HL-60 (cell line): ENCODE data around the gene CRB1.

Experiments used
- GABPA ChIP-seq: IDR thresholded peaks from 2 replicates; pipeline ENCODE4 v1.6.1; 2012; ENCODE audit warnings: low read depth
- TF ChIP-seq, protein P1 (sequence below): IDR thresholded peaks from 2 replicates; pipeline ENCODE4 v1.6.1; 2012; ENCODE audit warnings: low read depth; ENCODE audit not compliant: insufficient replicate concordance
- TF ChIP-seq, protein P2 (sequence below): IDR thresholded peaks from one replicate; pipeline ENCODE4 v1.5.1; 2011; ENCODE audit warnings: low read length, control low read depth, inconsistent platforms; ENCODE audit not compliant: insufficient read depth

DNA sequence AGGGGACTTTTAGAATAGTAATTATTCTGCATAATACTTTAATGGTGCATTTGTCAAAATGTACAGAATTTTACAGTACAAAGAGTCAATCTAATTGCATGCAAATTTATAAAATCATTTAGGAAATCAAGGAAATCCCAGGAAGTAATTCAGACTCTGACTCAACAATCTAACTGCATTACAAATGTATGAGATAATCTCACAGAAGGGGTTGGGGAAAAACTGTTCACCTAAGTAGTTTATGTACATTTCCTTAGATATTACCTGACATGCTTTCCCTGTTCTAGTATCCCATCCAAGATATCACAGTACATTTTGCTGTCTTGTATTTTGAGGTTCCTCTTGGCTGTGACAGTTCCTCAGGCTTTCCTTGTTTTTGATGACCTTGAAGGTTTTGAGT lies 4.7 kb downstream of the CRB1 start:
- TF ChIP-seq, protein P1, sequence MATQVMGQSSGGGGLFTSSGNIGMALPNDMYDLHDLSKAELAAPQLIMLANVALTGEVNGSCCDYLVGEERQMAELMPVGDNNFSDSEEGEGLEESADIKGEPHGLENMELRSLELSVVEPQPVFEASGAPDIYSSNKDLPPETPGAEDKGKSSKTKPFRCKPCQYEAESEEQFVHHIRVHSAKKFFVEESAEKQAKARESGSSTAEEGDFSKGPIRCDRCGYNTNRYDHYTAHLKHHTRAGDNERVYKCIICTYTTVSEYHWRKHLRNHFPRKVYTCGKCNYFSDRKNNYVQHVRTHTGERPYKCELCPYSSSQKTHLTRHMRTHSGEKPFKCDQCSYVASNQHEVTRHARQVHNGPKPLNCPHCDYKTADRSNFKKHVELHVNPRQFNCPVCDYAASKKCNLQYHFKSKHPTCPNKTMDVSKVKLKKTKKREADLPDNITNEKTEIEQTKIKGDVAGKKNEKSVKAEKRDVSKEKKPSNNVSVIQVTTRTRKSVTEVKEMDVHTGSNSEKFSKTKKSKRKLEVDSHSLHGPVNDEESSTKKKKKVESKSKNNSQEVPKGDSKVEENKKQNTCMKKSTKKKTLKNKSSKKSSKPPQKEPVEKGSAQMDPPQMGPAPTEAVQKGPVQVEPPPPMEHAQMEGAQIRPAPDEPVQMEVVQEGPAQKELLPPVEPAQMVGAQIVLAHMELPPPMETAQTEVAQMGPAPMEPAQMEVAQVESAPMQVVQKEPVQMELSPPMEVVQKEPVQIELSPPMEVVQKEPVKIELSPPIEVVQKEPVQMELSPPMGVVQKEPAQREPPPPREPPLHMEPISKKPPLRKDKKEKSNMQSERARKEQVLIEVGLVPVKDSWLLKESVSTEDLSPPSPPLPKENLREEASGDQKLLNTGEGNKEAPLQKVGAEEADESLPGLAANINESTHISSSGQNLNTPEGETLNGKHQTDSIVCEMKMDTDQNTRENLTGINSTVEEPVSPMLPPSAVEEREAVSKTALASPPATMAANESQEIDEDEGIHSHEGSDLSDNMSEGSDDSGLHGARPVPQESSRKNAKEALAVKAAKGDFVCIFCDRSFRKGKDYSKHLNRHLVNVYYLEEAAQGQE, result no peak
- TF ChIP-seq, protein P2, sequence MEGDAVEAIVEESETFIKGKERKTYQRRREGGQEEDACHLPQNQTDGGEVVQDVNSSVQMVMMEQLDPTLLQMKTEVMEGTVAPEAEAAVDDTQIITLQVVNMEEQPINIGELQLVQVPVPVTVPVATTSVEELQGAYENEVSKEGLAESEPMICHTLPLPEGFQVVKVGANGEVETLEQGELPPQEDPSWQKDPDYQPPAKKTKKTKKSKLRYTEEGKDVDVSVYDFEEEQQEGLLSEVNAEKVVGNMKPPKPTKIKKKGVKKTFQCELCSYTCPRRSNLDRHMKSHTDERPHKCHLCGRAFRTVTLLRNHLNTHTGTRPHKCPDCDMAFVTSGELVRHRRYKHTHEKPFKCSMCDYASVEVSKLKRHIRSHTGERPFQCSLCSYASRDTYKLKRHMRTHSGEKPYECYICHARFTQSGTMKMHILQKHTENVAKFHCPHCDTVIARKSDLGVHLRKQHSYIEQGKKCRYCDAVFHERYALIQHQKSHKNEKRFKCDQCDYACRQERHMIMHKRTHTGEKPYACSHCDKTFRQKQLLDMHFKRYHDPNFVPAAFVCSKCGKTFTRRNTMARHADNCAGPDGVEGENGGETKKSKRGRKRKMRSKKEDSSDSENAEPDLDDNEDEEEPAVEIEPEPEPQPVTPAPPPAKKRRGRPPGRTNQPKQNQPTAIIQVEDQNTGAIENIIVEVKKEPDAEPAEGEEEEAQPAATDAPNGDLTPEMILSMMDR, result no peak
- no peak for TF ChIP-seq GABPA
